Measurements from ENCODE around the gene PLEKHM1. TPM values are rescaled to one million over a fixed set of nuclear protein-coding genes. Genes with fewer than 3 reads are reported as not detected.

PLEKHM1 gene
- total RNA-seq, 1 donor from 2014 or later, result 41.9 TPM

DNA sequence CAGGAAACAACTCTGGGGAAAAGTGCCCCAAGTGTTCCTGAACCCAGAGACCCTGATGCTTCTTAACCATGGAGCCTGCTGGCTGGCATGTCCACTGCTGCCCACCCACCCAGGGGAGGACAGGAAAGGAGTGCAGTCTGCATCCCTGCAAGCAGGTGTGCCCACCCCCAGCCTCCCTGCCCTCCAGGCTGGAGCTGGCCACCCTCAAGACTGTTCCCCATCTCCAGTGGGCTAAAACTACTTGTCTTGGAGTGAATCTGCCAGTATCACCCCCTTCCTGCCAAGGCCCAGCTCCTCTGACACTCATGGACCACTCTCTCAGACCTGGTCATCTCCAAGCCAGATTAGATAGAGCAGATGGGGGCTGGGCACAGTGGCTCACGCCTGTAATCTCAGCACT, 87.6 kb downstream of the PLEKHM1 start:
- H3K27me3 Mint-ChIP-seq (ENCODE audit: low read depth, unreplicated experiment), result peaks cover 6% of the 10 kb centered on the region
- H3K4me3 ChIP-seq (ENCODE audit: insufficient read depth, low read depth, low read length), result no peak overlapping the region
- no peaks in the 10 kb centered on the region for H3K36me3 ChIP-seq (ENCODE audit: insufficient read depth, low read length)
- H3K27me3 ChIP-seq (ENCODE audit: insufficient read depth, low read length), result no peaks in the 10 kb centered on the region
- H3K4me2 ChIP-seq (ENCODE audit: low read length), result no peak overlapping the region
- H3K79me2 ChIP-seq (ENCODE audit: insufficient read depth, low read length), result no peaks in the 10 kb centered on the region
- no peaks in the 10 kb centered on the region for H3K4me1 Mint-ChIP-seq (ENCODE audit: low read depth, unreplicated experiment)
- H3K9me3 Mint-ChIP-seq (ENCODE audit: unreplicated experiment), result no peaks in the 10 kb centered on the region
- no peak overlapping the region for H3K27ac Mint-ChIP-seq (ENCODE audit: unreplicated experiment)
- H3K9me3 ChIP-seq (ENCODE audit: insufficient read depth, low read depth, low read length), result no peaks in the 10 kb centered on the region
- TF ChIP-seq EZH2 (IDR thresholded peaks at IDR 0.05; ENCODE audit: insufficient read depth, low read length) (no peak), CTCF (IDR thresholded peaks at IDR 0.05; ENCODE audit: insufficient read depth, low read depth, low read length) (no peak)
- no peaks in the 10 kb centered on the region for H3K4me1 ChIP-seq (ENCODE audit: insufficient read depth, low read length)
- no peak overlapping the region for H2AFZ ChIP-seq (ENCODE audit: low read depth, low read length)
- H3K36me3 Mint-ChIP-seq (ENCODE audit: low read depth, unreplicated experiment), result peaks cover 8% of the 10 kb centered on the region
- no peak overlapping the region for H3K27ac ChIP-seq (ENCODE audit: low read depth, low read length)
- no peak overlapping the region for H3K9ac ChIP-seq (ENCODE audit: low read length)
- DNase-seq (ENCODE audit: low read depth), result no peak
- H3K4me3 Mint-ChIP-seq (ENCODE audit: unreplicated experiment), result no peak overlapping the region
- FAIRE-seq, result no peak
- no peaks in the 10 kb centered on the region for H4K20me1 ChIP-seq (ENCODE audit: insufficient read depth, low read length)

DNA sequence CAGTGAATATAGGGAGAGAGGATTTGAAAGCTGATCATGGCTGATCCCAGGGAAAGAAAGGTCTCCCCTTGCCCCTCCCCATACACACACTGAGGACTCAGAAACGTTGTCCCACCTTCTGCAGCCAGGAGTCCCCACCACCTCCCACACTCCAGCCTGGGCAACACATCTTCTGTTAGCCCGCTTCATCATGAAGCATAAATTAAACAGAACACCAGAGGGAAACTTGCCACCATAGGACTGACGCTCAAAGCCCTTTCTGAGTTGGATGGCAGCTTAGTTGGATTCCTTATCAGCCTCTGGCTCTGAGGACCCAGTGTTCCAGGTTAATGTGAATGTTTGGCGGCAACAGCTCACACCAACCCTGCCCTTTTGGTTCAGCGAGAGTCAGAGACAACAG, 91.7 kb downstream of the PLEKHM1 start:
- no peak overlapping the region for H2AFZ ChIP-seq (ENCODE audit: low read depth, low read length)
- H3K27me3 ChIP-seq (ENCODE audit: insufficient read depth, low read length), result no peaks in the 10 kb centered on the region
- no peak overlapping the region for H3K9ac ChIP-seq (ENCODE audit: low read length)
- Mint-ChIP-seq H3K4me1 (ENCODE audit: low read depth, unreplicated experiment) (peaks cover 2% of the 10 kb centered on the region), H3K27me3 (ENCODE audit: low read depth, unreplicated experiment) (peaks cover 6% of the 10 kb centered on the region), H3K9me3 (ENCODE audit: unreplicated experiment) (no peaks in the 10 kb centered on the region), H3K36me3 (ENCODE audit: low read depth, unreplicated experiment) (peaks cover 9% of the 10 kb centered on the region), H3K27ac (ENCODE audit: unreplicated experiment) (no peak overlapping the region), H3K4me3 (ENCODE audit: unreplicated experiment) (peak overlapping the region; percentile 25)
- no peak overlapping the region for H3K4me3 ChIP-seq (ENCODE audit: insufficient read depth, low read depth, low read length)
- peaks cover 8% of the 10 kb centered on the region for H3K4me1 ChIP-seq (ENCODE audit: insufficient read depth, low read length)
- DNase-seq (ENCODE audit: low read depth) (no peak), FAIRE-seq (no peak)
- no peaks in the 10 kb centered on the region for H4K20me1 ChIP-seq (ENCODE audit: insufficient read depth, low read length)
- no peaks in the 10 kb centered on the region for H3K79me2 ChIP-seq (ENCODE audit: insufficient read depth, low read length)
- H3K36me3 ChIP-seq (ENCODE audit: insufficient read depth, low read length), result no peaks in the 10 kb centered on the region
- no peak for TF ChIP-seq CTCF (IDR thresholded peaks at IDR 0.05; ENCODE audit: insufficient read depth, low read depth, low read length)
- no peak for TF ChIP-seq EZH2 (IDR thresholded peaks at IDR 0.05; ENCODE audit: insufficient read depth, low read length)
- H3K27ac ChIP-seq (ENCODE audit: low read depth, low read length), result no peak overlapping the region
- no peak overlapping the region for H3K4me2 ChIP-seq (ENCODE audit: low read length)
- no peaks in the 10 kb centered on the region for H3K9me3 ChIP-seq (ENCODE audit: insufficient read depth, low read depth, low read length)

DNA sequence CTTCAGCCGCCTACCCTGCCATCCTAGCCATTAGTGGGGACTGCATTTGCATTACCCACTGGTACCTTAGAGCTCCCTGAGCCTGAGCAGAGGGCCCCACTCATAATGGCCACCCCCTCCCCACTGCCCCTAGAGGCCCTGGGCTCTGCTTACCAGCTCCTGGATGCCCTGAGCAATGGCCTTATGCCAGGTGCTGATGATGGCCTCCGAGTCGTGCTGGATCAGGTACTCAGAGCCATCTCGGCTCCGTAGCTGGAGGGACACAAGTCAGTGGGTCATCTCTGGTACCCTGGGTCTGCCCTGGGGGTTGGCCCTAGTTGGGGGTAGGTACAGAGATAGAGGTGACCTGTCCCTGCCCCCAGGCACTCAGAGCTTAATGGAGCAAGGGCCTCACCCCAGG, 92.7 kb downstream of the PLEKHM1 start:
- Histone ChIP-seq H4K20me1 (ENCODE audit: insufficient read depth, low read length) (no peaks in the 10 kb centered on the region), H3K27me3 (ENCODE audit: insufficient read depth, low read length) (no peaks in the 10 kb centered on the region), H3K27ac (ENCODE audit: low read depth, low read length) (no peak overlapping the region), H3K9ac (ENCODE audit: low read length) (no peak overlapping the region), H3K4me2 (ENCODE audit: low read length) (no peak overlapping the region), H2AFZ (ENCODE audit: low read depth, low read length) (no peak overlapping the region), H3K9me3 (ENCODE audit: insufficient read depth, low read depth, low read length) (no peaks in the 10 kb centered on the region), H3K4me1 (ENCODE audit: insufficient read depth, low read length) (peaks cover 8% of the 10 kb centered on the region), H3K79me2 (ENCODE audit: insufficient read depth, low read length) (no peaks in the 10 kb centered on the region), H3K36me3 (ENCODE audit: insufficient read depth, low read length) (no peaks in the 10 kb centered on the region), H3K4me3 (ENCODE audit: insufficient read depth, low read depth, low read length) (no peak overlapping the region)
- Mint-ChIP-seq H3K4me1 (ENCODE audit: low read depth, unreplicated experiment) (peaks cover 2% of the 10 kb centered on the region), H3K36me3 (ENCODE audit: low read depth, unreplicated experiment) (peaks cover 6% of the 10 kb centered on the region), H3K4me3 (ENCODE audit: unreplicated experiment) (no peak overlapping the region), H3K27ac (ENCODE audit: unreplicated experiment) (no peak overlapping the region), H3K9me3 (ENCODE audit: unreplicated experiment) (no peaks in the 10 kb centered on the region), H3K27me3 (ENCODE audit: low read depth, unreplicated experiment) (peaks cover 12% of the 10 kb centered on the region)
- DNase-seq (ENCODE audit: low read depth) (no peak), FAIRE-seq (no peak)
- TF ChIP-seq EZH2 (IDR thresholded peaks at IDR 0.05; ENCODE audit: insufficient read depth, low read length), result no peak
- TF ChIP-seq CTCF (IDR thresholded peaks at IDR 0.05; ENCODE audit: insufficient read depth, low read depth, low read length), result no peak
